OCI-LY7 (cell line): ENCODE measurements around the gene FANCI. TPM values are rescaled to one million over a fixed set of nuclear protein-coding genes. Genes with fewer than 3 reads are reported as not detected.

Experiments
- BruUV-seq: library from RNA; stranded (reverse); fragments of 400-500 nt; replicated peaks from 2 replicates; lab custom pipeline; 2021; lab: Mats Ljungman, UMichigan
- CTCF ChIA-PET: fragments of 300-600 bp; sonication (Branson Sonifier 250); formaldehyde crosslinking; loops from one replicate; lab custom pipeline; 2022; ENCODE audit warnings: antibody characterized with exemption; ENCODE audit not compliant: unreplicated experiment; lab: Charles Lee
- POLR2A ChIA-PET: fragments of 300-600 bp; sonication (Branson Sonifier 250); formaldehyde crosslinking; loops from one replicate; lab custom pipeline; 2022; ENCODE audit warnings: antibody characterized with exemption; lab: Charles Lee
- DNase-seq: peaks from one replicate; pipeline ENCODE4 v3.0.0-alpha.2; 2015; ENCODE audit warnings: low spot score
- H2AFZ ChIP-seq: fragments of 200-600 bp; sonication (generic), shearing (Covaris generic); 2 replicates; pipeline ENCODE4 v1.6.1; 2014; ENCODE audit warnings: mild to moderate bottlenecking, antibody characterized with exemption, low read length, moderate library complexity
- H3K27ac ChIP-seq: fragments of 200-600 bp; sonication (generic); 2 replicates; pipeline ENCODE4 v1.5.1; 2014; ENCODE audit warnings: mixed run types, low read depth, mild to moderate bottlenecking, moderate library complexity, low read length, inconsistent platforms; ENCODE audit not compliant: poor library complexity, severe bottlenecking
- H3K36me3 ChIP-seq: fragments of 200-600 bp; sonication (generic); 2 replicates; pipeline ENCODE4 v1.6.1; 2014; ENCODE audit warnings: mild to moderate bottlenecking, antibody characterized with exemption, low read length, moderate library complexity, mixed read lengths; ENCODE audit not compliant: insufficient read depth
- H3K4me1 ChIP-seq: fragments of 200-600 bp; sonication (generic); 2 replicates; pipeline ENCODE4 v1.5.1; 2014; ENCODE audit warnings: mild to moderate bottlenecking, low read length; ENCODE audit not compliant: insufficient read depth, poor library complexity, severe bottlenecking
- H3K4me2 ChIP-seq: fragments of 200-600 bp; sonication (generic); 2 replicates; pipeline ENCODE4 v1.6.1; 2014; ENCODE audit warnings: mild to moderate bottlenecking, low read length
- H3K4me3 ChIP-seq: fragments of 200-600 bp; sonication (generic); 2 replicates; pipeline ENCODE4 v1.5.1; 2014; ENCODE audit warnings: mild to moderate bottlenecking, low read depth, low read length; ENCODE audit not compliant: poor library complexity, severe bottlenecking
- H3K79me2 ChIP-seq: fragments of 200-600 bp; sonication (generic); 2 replicates; pipeline ENCODE4 v1.6.1; 2016; ENCODE audit warnings: low read depth, mild to moderate bottlenecking, low read length, moderate library complexity, mixed read lengths; ENCODE audit not compliant: insufficient read depth
- H3K9me2 ChIP-seq: fragments of 200-600 bp; sonication (generic); 2 replicates; pipeline ENCODE4 v1.6.1; 2016; ENCODE audit warnings: mild to moderate bottlenecking, low read length, mixed read lengths; ENCODE audit not compliant: insufficient read depth
- H3K9me3 ChIP-seq: fragments of 200-600 bp; sonication (generic); 2 replicates; pipeline ENCODE4 v1.6.1; 2014; ENCODE audit warnings: mild to moderate bottlenecking, mixed run types, low read length, mixed read lengths
- H4K20me1 ChIP-seq: fragments of 200-600 bp; sonication (generic); 2 replicates; pipeline ENCODE4 v1.6.1; 2014; ENCODE audit warnings: mild to moderate bottlenecking, antibody characterized with exemption, low read length, moderate library complexity, mixed read lengths; ENCODE audit not compliant: insufficient read depth
- CTCF ChIP-seq: fragments of 200-600 bp; sonication (generic); conservative IDR thresholded peaks from 2 replicates; pipeline ENCODE4 v1.5.1; 2014; ENCODE audit warnings: mild to moderate bottlenecking, antibody characterized with exemption, low read length, moderate library complexity, mixed read lengths
- EZH2phosphoT487 ChIP-seq: fragments of 200-600 bp; sonication (generic); IDR thresholded peaks from 2 replicates; pipeline ENCODE4 v1.6.1; 2018; ENCODE audit warnings: low read depth, borderline replicate concordance, mild to moderate bottlenecking, mixed run types, antibody characterized with exemption, low read length, moderate library complexity, mixed read lengths
- intact Hi-C: fragments of 100-400 bp; cut with micrococcal nuclease; formaldehyde crosslinking; loops from one replicate; pipeline ENCODE4 v1.10.0; 2022; ENCODE audit not compliant: unreplicated experiment
- total RNA-seq, 2 experiments: library from RNA; depleted of rRNA in 1 of 2; stranded (reverse); fragments of >200 nt in 1 of 2; shearing (Covaris generic) in 1 of 2; gene quantifications; 2 replicates each; pipeline ENCODE4 v1.2.3, GENCODE V29; 2014 to 2022

The FANCI gene
- total RNA-seq, 2 experiments from 2014 or later = 112 to 211 TPM

GRCh38 chr15:89319678-89320077 lies 75.9 kb downstream of the FANCI start:
- TF ChIP-seq EZH2phosphoT487 (no peak), CTCF (no peak)
- POLR2A ChIA-PET = no interaction called here
- intact Hi-C loops = no loop called here
- H3K9me3 ChIP-seq = no peaks in the 10 kb centered on the region
- no peaks in the 10 kb centered on the region for H3K9me2 ChIP-seq
- H3K27ac ChIP-seq = no peak overlapping the region
- DNase-seq = no peak
- H2AFZ ChIP-seq = no peak overlapping the region
- H3K4me2 ChIP-seq = no peak overlapping the region
- H4K20me1 ChIP-seq = no peaks in the 10 kb centered on the region
- no TSS peak for BruUV-seq
- H3K4me1 ChIP-seq = no peaks in the 10 kb centered on the region
- no peaks in the 10 kb centered on the region for H3K79me2 ChIP-seq
- H3K4me3 ChIP-seq = no peak overlapping the region
- H3K36me3 ChIP-seq = peaks cover 100% of the 10 kb centered on the region
- CTCF ChIA-PET = no interaction called here

- H4K20me1 ChIP-seq = no peaks in the 10 kb centered on the region
- H3K9me3 ChIP-seq = no peaks in the 10 kb centered on the region
- no peak for DNase-seq
- TF ChIP-seq EZH2phosphoT487 (no peak), CTCF (no peak)
- no TSS peak for BruUV-seq
- no peaks in the 10 kb centered on the region for H3K9me2 ChIP-seq
- intact Hi-C loops = no loop called here
- no peak overlapping the region for H2AFZ ChIP-seq
- H3K4me2 ChIP-seq = no peak overlapping the region
- no peaks in the 10 kb centered on the region for H3K4me1 ChIP-seq
- peaks cover 100% of the 10 kb centered on the region for H3K36me3 ChIP-seq
- POLR2A ChIA-PET = no interaction called here
- CTCF ChIA-PET = no interaction called here
- no peak overlapping the region for H3K27ac ChIP-seq
- no peaks in the 10 kb centered on the region for H3K79me2 ChIP-seq
- H3K4me3 ChIP-seq = no peak overlapping the region
These were observed 76.4 kb downstream of the FANCI start for GRCh38 chr15:89320200-89320599.

- Histone ChIP-seq H3K36me3 (peaks cover 100% of the 10 kb centered on the region), H3K79me2 (no peaks in the 10 kb centered on the region), H3K27ac (no peak overlapping the region), H2AFZ (no peak overlapping the region), H4K20me1 (no peaks in the 10 kb centered on the region), H3K4me3 (no peak overlapping the region), H3K9me3 (no peaks in the 10 kb centered on the region), H3K4me1 (peaks cover 6% of the 10 kb centered on the region), H3K4me2 (no peak overlapping the region), H3K9me2 (no peaks in the 10 kb centered on the region)
- ChIA-PET POLR2A (interaction anchor here (1.6 kb wide), 1 partner anchor 10 kb away, joined by 4 read pairs; no protein-coding TSS in a partner anchor), CTCF (no interaction called here)
- DNase-seq = no peak
- no TSS peak for BruUV-seq
- TF ChIP-seq CTCF (peak; percentile 42), EZH2phosphoT487 (no peak)
- intact Hi-C loops = no loop called here
These were observed 78.0 kb downstream of the FANCI start for GRCh38 chr15:89321521-89322410.
